KMS-11 (cell line): ENCODE measurements around the gene PRKG1.

ENCODE experiments used
- H2AFZ ChIP-seq: fragments of 200-600 bp; sonication (generic); 2 replicates; pipeline ENCODE4 v1.6.1; 2016; ENCODE audit warnings: antibody characterized with exemption, mixed run types, low read depth
- H3K27ac ChIP-seq: fragments of 200-600 bp; sonication (generic); 2 replicates; pipeline ENCODE4 v1.6.1; 2016; ENCODE audit warnings: mild to moderate bottlenecking, mixed run types
- H3K27me3 ChIP-seq: fragments of 200-600 bp; sonication (generic); 2 replicates; pipeline ENCODE4 v1.6.1; 2017; ENCODE audit warnings: mild to moderate bottlenecking, low read depth, mixed run types, moderate library complexity; ENCODE audit not compliant: insufficient read depth
- H3K36me3 ChIP-seq: fragments of 200-600 bp; sonication (generic); 2 replicates; pipeline ENCODE4 v1.6.1; 2017; ENCODE audit warnings: mild to moderate bottlenecking, mixed run types; ENCODE audit not compliant: insufficient read depth
- H3K4me1 ChIP-seq: fragments of 200-600 bp; sonication (generic); 2 replicates; pipeline ENCODE4 v1.6.1; 2016; ENCODE audit warnings: mild to moderate bottlenecking, low read depth, mixed run types; ENCODE audit not compliant: poor library complexity, severe bottlenecking
- H3K4me2 ChIP-seq: fragments of 200-600 bp; sonication (generic); 2 replicates; pipeline ENCODE4 v1.7.0; 2016; ENCODE audit warnings: mild to moderate bottlenecking, mixed run types
- H3K4me3 ChIP-seq: fragments of 200-600 bp; sonication (generic); IDR thresholded peaks from 2 replicates; pipeline ENCODE4 v1.6.1; 2017; ENCODE audit warnings: low read depth, low read length, mixed read lengths; ENCODE audit not compliant: insufficient read depth
- H3K79me2 ChIP-seq: fragments of 200-600 bp; sonication (generic); 2 replicates; pipeline ENCODE4 v1.6.1; 2016; ENCODE audit warnings: low read depth, mixed run types; ENCODE audit not compliant: insufficient read depth
- H3K9ac ChIP-seq: fragments of 200-600 bp; sonication (generic); 2 replicates; pipeline ENCODE4 v1.6.1; 2016; ENCODE audit warnings: mild to moderate bottlenecking, mixed run types
- H4K20me1 ChIP-seq: fragments of 200-600 bp; sonication (generic); 2 replicates; pipeline ENCODE4 v1.6.1; 2016; ENCODE audit warnings: mild to moderate bottlenecking, mixed run types; ENCODE audit not compliant: insufficient read depth
- TF ChIP-seq, protein P1 (sequence below): fragments of 200-600 bp; sonication (generic); conservative IDR thresholded peaks from 2 replicates; pipeline ENCODE4 v1.6.1; 2017; ENCODE audit warnings: low read depth, mild to moderate bottlenecking, antibody characterized with exemption, low read length, moderate library complexity, mixed read lengths

PRKG1 gene

DNA sequence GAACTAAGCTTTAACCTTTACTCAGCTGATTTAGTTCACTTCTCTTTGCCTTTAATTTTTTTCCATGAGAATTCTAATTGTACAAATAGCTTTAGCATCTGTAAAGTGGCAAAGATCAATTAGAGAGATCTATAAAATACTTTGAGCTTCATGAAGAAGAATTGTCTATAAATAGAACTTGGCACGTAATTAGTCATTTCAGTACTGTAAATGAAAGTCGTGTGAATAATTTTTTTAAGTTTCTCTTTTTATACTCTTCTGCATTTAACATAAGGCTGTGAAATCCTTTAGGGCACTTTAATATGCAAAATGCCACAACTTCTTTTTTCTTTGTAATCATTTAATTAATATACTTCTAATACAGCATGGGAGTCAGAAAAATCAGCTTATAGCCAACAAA is 447.3 kb downstream of the PRKG1 start:
- Histone ChIP-seq H3K9ac (no peak overlapping the region), H2AFZ (no peak overlapping the region), H3K36me3 (no peaks in the 10 kb centered on the region), H3K4me3 (no peak overlapping the region), H3K4me2 (no peak overlapping the region), H3K4me1 (no peaks in the 10 kb centered on the region), H3K79me2 (no peaks in the 10 kb centered on the region), H3K27me3 (no peaks in the 10 kb centered on the region), H4K20me1 (no peaks in the 10 kb centered on the region), H3K27ac (no peak overlapping the region)
- TF ChIP-seq, protein P1, sequence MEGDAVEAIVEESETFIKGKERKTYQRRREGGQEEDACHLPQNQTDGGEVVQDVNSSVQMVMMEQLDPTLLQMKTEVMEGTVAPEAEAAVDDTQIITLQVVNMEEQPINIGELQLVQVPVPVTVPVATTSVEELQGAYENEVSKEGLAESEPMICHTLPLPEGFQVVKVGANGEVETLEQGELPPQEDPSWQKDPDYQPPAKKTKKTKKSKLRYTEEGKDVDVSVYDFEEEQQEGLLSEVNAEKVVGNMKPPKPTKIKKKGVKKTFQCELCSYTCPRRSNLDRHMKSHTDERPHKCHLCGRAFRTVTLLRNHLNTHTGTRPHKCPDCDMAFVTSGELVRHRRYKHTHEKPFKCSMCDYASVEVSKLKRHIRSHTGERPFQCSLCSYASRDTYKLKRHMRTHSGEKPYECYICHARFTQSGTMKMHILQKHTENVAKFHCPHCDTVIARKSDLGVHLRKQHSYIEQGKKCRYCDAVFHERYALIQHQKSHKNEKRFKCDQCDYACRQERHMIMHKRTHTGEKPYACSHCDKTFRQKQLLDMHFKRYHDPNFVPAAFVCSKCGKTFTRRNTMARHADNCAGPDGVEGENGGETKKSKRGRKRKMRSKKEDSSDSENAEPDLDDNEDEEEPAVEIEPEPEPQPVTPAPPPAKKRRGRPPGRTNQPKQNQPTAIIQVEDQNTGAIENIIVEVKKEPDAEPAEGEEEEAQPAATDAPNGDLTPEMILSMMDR, result no peak

DNA sequence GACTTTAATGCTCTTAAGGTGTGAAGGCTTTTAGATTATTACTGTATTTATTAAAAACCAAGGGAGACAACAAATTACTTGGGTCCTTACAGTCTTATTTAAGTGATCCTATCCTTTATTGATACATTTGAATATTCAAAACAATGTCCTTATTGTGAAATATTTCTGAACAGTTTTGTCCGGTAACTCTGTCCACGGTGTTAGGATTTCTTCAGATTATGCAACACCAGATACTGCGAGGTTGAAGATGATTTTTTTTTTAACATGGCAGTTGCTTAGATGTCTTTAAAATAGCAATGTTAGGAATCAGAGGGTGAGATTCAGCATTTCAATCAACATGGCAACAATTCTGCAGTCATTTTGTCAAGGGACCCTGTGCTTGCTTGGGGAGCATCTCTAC is 448.6 kb downstream of the PRKG1 start:
- Histone ChIP-seq H3K36me3 (no peaks in the 10 kb centered on the region), H3K27ac (no peak overlapping the region), H4K20me1 (no peaks in the 10 kb centered on the region), H3K4me3 (no peak overlapping the region), H3K27me3 (no peaks in the 10 kb centered on the region), H2AFZ (no peak overlapping the region), H3K4me2 (no peak overlapping the region), H3K9ac (no peak overlapping the region), H3K4me1 (no peaks in the 10 kb centered on the region), H3K79me2 (no peaks in the 10 kb centered on the region)
- TF ChIP-seq, protein P1, result no peak

DNA sequence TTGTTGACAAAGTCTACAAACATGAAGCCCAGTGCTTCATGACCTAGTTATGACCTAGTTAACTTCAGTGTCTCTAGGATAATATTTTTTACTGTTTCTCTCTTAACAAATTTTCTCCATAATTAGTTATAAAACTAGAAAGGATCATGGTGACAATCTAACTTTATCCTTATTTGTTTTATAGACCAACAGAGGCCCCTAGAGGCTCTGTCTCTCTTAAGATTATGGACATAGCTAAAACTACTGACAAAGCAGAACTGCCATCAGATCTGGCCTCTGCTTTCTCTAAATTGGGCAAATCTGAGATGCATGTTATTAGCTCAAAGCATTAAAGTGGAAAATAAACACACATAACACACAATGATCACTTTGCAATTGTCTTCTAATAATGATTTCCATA is 449.2 kb downstream of the PRKG1 start:
- TF ChIP-seq, protein P1, result no peak
- Histone ChIP-seq H3K79me2 (no peaks in the 10 kb centered on the region), H3K4me3 (no peak overlapping the region), H3K27ac (no peak overlapping the region), H3K36me3 (no peaks in the 10 kb centered on the region), H4K20me1 (no peaks in the 10 kb centered on the region), H3K4me2 (no peak overlapping the region), H3K27me3 (no peaks in the 10 kb centered on the region), H3K9ac (no peak overlapping the region), H3K4me1 (no peaks in the 10 kb centered on the region), H2AFZ (no peak overlapping the region)

DNA sequence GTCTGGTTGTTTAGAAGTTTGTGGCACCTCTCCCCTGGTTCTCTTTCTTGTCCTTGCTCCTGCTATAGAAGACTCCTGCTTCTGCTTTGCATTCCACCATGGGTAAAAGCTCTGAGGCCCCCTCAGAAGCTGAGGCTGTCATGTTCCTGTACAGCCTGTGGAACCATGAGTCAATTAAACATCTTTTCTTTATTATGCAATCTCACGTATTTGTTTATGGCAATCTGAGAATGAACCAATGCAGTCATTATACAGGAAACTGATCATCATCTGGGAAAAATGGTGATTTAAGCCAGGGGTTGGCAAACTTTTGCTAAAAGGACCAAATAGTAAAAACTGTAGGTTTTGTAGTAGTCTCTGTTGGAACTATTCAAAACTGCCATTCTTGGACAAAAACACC is 449.8 kb downstream of the PRKG1 start:
- no peak overlapping the region for H2AFZ ChIP-seq
- H3K27ac ChIP-seq, result no peak overlapping the region
- no peaks in the 10 kb centered on the region for H3K27me3 ChIP-seq
- TF ChIP-seq, protein P1, result no peak
- H3K9ac ChIP-seq, result no peak overlapping the region
- H3K4me3 ChIP-seq, result no peak overlapping the region
- H3K4me2 ChIP-seq, result no peak overlapping the region
- H4K20me1 ChIP-seq, result no peaks in the 10 kb centered on the region
- H3K79me2 ChIP-seq, result no peaks in the 10 kb centered on the region
- H3K36me3 ChIP-seq, result no peaks in the 10 kb centered on the region
- no peaks in the 10 kb centered on the region for H3K4me1 ChIP-seq
